ENCODE data around the gene RB1.

DNA sequence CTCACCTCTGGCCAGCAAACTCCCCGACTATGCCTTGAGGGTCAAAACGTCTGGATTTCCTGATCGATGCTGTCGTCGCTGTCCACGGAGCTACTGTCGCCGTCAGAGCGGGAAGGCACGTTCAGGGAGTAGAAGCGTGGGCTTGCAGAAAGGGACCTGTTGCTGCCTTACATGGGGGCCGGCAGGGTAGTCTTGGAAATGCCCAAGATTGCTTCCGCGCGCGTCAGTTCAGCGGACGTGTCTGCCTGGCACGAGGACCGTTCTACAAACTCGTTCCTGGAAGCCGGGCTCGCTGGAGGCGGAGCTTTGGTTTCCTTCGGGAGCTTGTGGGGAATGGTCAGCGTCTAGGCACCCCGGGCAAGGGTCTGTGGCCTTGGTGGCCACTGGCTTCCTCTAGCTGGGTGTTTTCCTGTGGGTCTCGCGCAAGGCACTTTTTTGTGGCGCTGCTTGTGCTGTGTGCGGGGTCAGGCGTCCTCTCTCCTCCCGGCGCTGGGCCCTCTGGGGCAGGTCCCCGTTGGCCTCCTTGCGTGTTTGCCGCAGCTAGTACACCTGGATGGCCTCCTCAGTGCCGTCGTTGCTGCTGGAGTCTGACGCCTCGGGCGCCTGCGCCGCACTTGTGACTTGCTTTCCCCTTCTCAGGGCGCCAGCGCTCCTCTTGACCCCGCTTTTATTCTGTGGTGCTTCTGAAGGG lies 15.4 kb downstream of the RB1 start:
- TF ChIP-seq EZH2 (IDR thresholded peaks at IDR 0.05; ENCODE audit: insufficient read depth, poor library complexity, severe bottlenecking) (no peak), EZH2phosphoT487 (IDR thresholded peaks at IDR 0.05; ENCODE audit: insufficient read depth, low read depth) (no peak)
